GM12878 (cell line): ENCODE measurements around the gene DGKI. TPM values are rescaled to one million over a fixed set of nuclear protein-coding genes. Genes with fewer than 3 reads are reported as not detected.
A peak's percentile ranks its signal among the peaks of the same experiment; 100 is the strongest.

Source experiments
- E4F1 ChIP-seq: fragments of 450-650 bp; IDR thresholded peaks from 2 replicates; pipeline ENCODE4 v1.6.1; 2018; ENCODE audit warnings: borderline replicate concordance, mild to moderate bottlenecking; ENCODE audit not compliant: partially characterized antibody
- EZH2 ChIP-seq: IDR thresholded peaks from 2 replicates; pipeline ENCODE4 v1.6.1; 2012; ENCODE audit warnings: low read depth, mild to moderate bottlenecking, control low read depth, inconsistent platforms, low read length, borderline replicate concordance; ENCODE audit not compliant: control insufficient read depth
- HCFC1 ChIP-seq: fragments of 150-350 bp; IDR thresholded peaks from 2 replicates; pipeline ENCODE4 v1.6.1; 2014; ENCODE audit warnings: low read length
- IRF5 ChIP-seq: fragments of 450-650 bp; IDR thresholded peaks from 2 replicates; pipeline ENCODE4 v1.6.1; 2017; ENCODE audit warnings: borderline replicate concordance
- NFYB ChIP-seq: IDR thresholded peaks from 2 replicates; pipeline ENCODE4 v1.6.1; 2011; ENCODE audit warnings: low read depth, mild to moderate bottlenecking, low read length, improper control_type of control experiment, moderate library complexity; ENCODE audit not compliant: insufficient read depth
- POLR2AphosphoS2 ChIP-seq: IDR thresholded peaks from 2 replicates; pipeline ENCODE4 v1.6.1; 2011; ENCODE audit warnings: low read depth, mild to moderate bottlenecking, low read length, improper control_type of control experiment, moderate library complexity
- POU2F2 ChIP-seq: IDR thresholded peaks from 3 replicates; pipeline ENCODE4 v1.6.1; 2011; ENCODE audit warnings: low read depth, mild to moderate bottlenecking, low read length, borderline replicate concordance
- RAD51 ChIP-seq: fragments of 450-650 bp; IDR thresholded peaks from 2 replicates; pipeline ENCODE4 v1.6.1; 2016; ENCODE audit warnings: moderate library complexity, mild to moderate bottlenecking, inconsistent platforms
- RB1 ChIP-seq: fragments of 450-650 bp; formaldehyde crosslinking; IDR thresholded peaks from 2 replicates; pipeline ENCODE4 v1.6.1; 2017; ENCODE audit warnings: mild to moderate bottlenecking, borderline replicate concordance
- RELB ChIP-seq: fragments of 450-650 bp; IDR thresholded peaks from 2 replicates; pipeline ENCODE4 v1.6.1; 2017; ENCODE audit warnings: low read depth, mild to moderate bottlenecking, moderate library complexity
- SPI1 ChIP-seq: IDR thresholded peaks from 2 replicates; pipeline ENCODE4 v1.6.1; 2011; ENCODE audit warnings: low read depth, mild to moderate bottlenecking, low read length, moderate library complexity, borderline replicate concordance; ENCODE audit not compliant: insufficient read depth
- SUZ12 ChIP-seq: fragments of 200-600 bp; sonication (generic); IDR thresholded peaks from one replicate; pipeline ENCODE4 v1.6.1; 2018; ENCODE audit warnings: antibody characterized with exemption, mild to moderate bottlenecking; ENCODE audit not compliant: unreplicated experiment
- TAF1 ChIP-seq: IDR thresholded peaks from 2 replicates; pipeline ENCODE4 v1.6.1; 2011; ENCODE audit warnings: mild to moderate bottlenecking, low read depth, low read length, borderline replicate concordance
- YY1 ChIP-seq: IDR thresholded peaks from 2 replicates; pipeline ENCODE4 v1.6.1; 2011; ENCODE audit warnings: low read depth, mild to moderate bottlenecking, low read length
- ZBTB33 ChIP-seq: fragments of 450-650 bp; IDR thresholded peaks from 2 replicates; pipeline ENCODE4 v1.6.1; 2017; ENCODE audit warnings: mild to moderate bottlenecking
- ZNF207 ChIP-seq: fragments of 450-650 bp; IDR thresholded peaks from 2 replicates; pipeline ENCODE4 v1.6.1; 2014; ENCODE audit warnings: antibody characterized with exemption, mild to moderate bottlenecking, borderline replicate concordance
- ZNF384 ChIP-seq: IDR thresholded peaks from 2 replicates; pipeline ENCODE4 v1.6.1; 2012; ENCODE audit warnings: low read depth, mild to moderate bottlenecking, low read length, improper control_type of control experiment, borderline replicate concordance
- polyA plus RNA-seq, 11 experiments: library from polyadenylated mRNA; depleted of rRNA in 4 of 11; unstranded in 6 of 11; stranded (reverse) in 5 of 11; fragments of >200 nt; fragmentation: Nextera tagmentation in 4 of 11; fragmentation: Illumina TruSeq in 1 of 11; extraction: Ambion mirVana in 4 of 11; extraction: Trizol in 1 of 11; gene quantifications; 1 replicate in 1 of 11; 2 replicates in 10 of 11; pipeline versions ENCODE4 v1.2.1 to v1.2.3, GENCODE V29; 2011 to 2016; ENCODE audit warnings: inconsistent platforms in 2 of 11, missing spikeins in 2 of 11, low read depth in 1 of 11
- total RNA-seq, 4 experiments: library from RNA; depleted of rRNA in 3 of 4; stranded (reverse); fragments of >200 nt in 3 of 4; fragmentation: Illumina TruSeq in 1 of 4; extraction: Trizol in 1 of 4; gene quantifications; 2 replicates each; pipeline versions ENCODE4 v1.2.1 to v1.2.3, GENCODE V29; 2013 to 2021

The DGKI gene
- total and polyA plus RNA-seq, 10 of the 15 experiments (the other 5 are each of a cell fraction or from before 2014, with no cell fraction given): 10.4 to 37.1 (median 22.1) TPM

- TF ChIP-seq EZH2: no peak
- no peak for TF ChIP-seq SUZ12
- TF ChIP-seq E4F1: peak; percentile 25
- TF ChIP-seq TAF1: no peak
- no peak for TF ChIP-seq POLR2AphosphoS2
- TF ChIP-seq RB1: no peak
- no peak for TF ChIP-seq ZNF207
- no peak for TF ChIP-seq SPI1
- peak; percentile 82 for TF ChIP-seq RELB
- TF ChIP-seq HCFC1: no peak
- TF ChIP-seq IRF5: no peak
- no peak; the same call in 1 of the 2 replicates for TF ChIP-seq ZBTB33
- TF ChIP-seq YY1: no peak
- TF ChIP-seq RAD51: no peak; the same call in 1 of the 2 replicates
- no peak for TF ChIP-seq NFYB
- no peak for TF ChIP-seq ZNF384
- TF ChIP-seq POU2F2: no peak
These were observed 92.6 kb downstream of the DGKI start (continued) for GRCh38 chr7:137753948-137754851.
